ENCODE measurements around the gene SH3YL1.
A peak's percentile ranks its signal among the peaks of the same experiment; 100 is the strongest.
"Not testable (repeated sequence)": the region's sequence is repeated elsewhere in the genome, so short reads cannot be mapped to it uniquely, and the experiment has no call there.

SH3YL1 gene

DNA sequence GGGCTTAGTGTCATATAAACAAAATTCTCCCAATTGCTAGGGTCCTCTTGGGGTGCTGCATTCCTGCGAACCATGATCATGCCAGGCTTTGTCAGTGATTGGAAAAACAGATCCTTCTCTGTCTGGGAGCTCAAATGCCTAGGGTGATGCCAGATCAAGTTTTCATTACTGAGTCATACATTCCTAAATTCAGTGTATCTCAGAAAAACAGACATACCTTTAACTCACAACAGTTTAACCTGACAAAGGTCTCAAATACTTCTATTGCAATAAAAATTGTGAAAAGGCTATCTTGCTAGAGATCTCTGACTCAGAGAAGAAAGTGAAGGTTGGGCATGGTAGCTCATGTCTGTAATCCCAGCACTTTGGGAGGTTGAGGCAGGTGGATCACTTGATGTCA, 86.9 kb downstream of the SH3YL1 start:
- H3K4me3 ChIP-seq (ENCODE audit: control insufficient read depth, low read depth, low read length) = no peak overlapping the region
- TF ChIP-seq CTCF (conservative IDR thresholded peaks at IDR 0.05; ENCODE audit: control insufficient read depth, insufficient read depth, low read depth, low read length) = no peak
- DNase-seq (ENCODE audit: low read depth) = no peak

- H3K4me3 ChIP-seq (ENCODE audit: control insufficient read depth, low read depth, low read length) = no peak overlapping the region
- DNase-seq (ENCODE audit: low read depth) = peak; percentile 37
- TF ChIP-seq CTCF (conservative IDR thresholded peaks at IDR 0.05; ENCODE audit: control insufficient read depth, insufficient read depth, low read depth, low read length) = no peak
Observed at GRCh38 chr2:175880-176820, 87.7 kb downstream of the SH3YL1 start.

- TF ChIP-seq CTCF (conservative IDR thresholded peaks at IDR 0.05; ENCODE audit: control insufficient read depth, insufficient read depth, low read depth, low read length) = no peak
- DNase-seq (ENCODE audit: low read depth) = no peak
- no peak overlapping the region for H3K4me3 ChIP-seq (ENCODE audit: control insufficient read depth, low read depth, low read length)
Observed at GRCh38 chr2:175161-175786, 88.6 kb downstream of the SH3YL1 start.

DNA sequence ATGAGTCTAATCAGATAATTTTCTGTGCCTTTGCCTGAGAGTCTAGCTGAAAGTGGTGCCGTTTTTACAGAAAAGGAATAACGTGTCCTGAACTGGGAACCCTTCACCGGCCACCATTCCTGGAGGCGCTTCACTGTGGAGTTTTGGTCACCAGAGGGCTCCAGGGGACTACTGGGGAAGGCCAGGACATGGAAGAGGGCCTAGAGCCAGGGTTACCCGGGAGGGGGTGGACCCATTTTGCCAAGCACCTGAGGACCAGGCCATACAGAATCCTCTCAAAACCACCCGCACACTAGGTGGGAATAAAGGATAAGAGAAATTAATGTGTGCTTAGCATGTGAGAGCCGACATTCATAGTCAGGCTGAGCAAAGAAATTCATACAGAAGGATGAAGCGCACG, 91.7 kb downstream of the SH3YL1 start:
- not testable (repeated sequence) for H3K4me3 ChIP-seq (ENCODE audit: control insufficient read depth, low read depth, low read length); DNase-seq (ENCODE audit: low read depth)

- no peak for DNase-seq (ENCODE audit: low read depth)
- no peak overlapping the region for H3K4me3 ChIP-seq (ENCODE audit: control insufficient read depth, low read depth, low read length)
- TF ChIP-seq CTCF (conservative IDR thresholded peaks at IDR 0.05; ENCODE audit: control insufficient read depth, insufficient read depth, low read depth, low read length) = no peak
Observed at GRCh38 chr2:169741-170140, 94.1 kb downstream of the SH3YL1 start.

Measured in fibroblast of mammary gland (primary cell).